ENCODE data around the gene GSDME. TPM values are rescaled to one million over a fixed set of nuclear protein-coding genes. Genes with fewer than 3 reads are reported as not detected.

The GSDME gene
- total RNA-seq, 1 donor from 2014 or later = 27.7 TPM

GRCh38 chr7:24755541-24756407 lies 1.5 kb downstream of the GSDME start:
- Mint-ChIP-seq H3K4me1 (ENCODE audit: low read depth, unreplicated experiment) (peaks cover 23% of the 10 kb centered on the region), H3K27me3 (ENCODE audit: low read depth, unreplicated experiment) (no peaks in the 10 kb centered on the region), H3K9me3 (ENCODE audit: unreplicated experiment) (no peaks in the 10 kb centered on the region), H3K27ac (ENCODE audit: unreplicated experiment) (peak overlapping the region; percentile 63), H3K4me3 (ENCODE audit: unreplicated experiment) (peak overlapping the region; percentile 90), H3K36me3 (ENCODE audit: low read depth, unreplicated experiment) (no peaks in the 10 kb centered on the region)
- TF ChIP-seq CTCF (IDR thresholded peaks at IDR 0.05; ENCODE audit: insufficient read depth, low read depth, low read length) (no peak), EZH2 (IDR thresholded peaks at IDR 0.05; ENCODE audit: insufficient read depth, low read length) (no peak)
- Histone ChIP-seq H3K9ac (ENCODE audit: low read length) (peak overlapping the region; percentile 81), H3K4me1 (ENCODE audit: insufficient read depth, low read length) (peaks cover 26% of the 10 kb centered on the region), H3K27me3 (ENCODE audit: insufficient read depth, low read length) (no peaks in the 10 kb centered on the region), H3K36me3 (ENCODE audit: insufficient read depth, low read length) (no peaks in the 10 kb centered on the region), H3K4me3 (ENCODE audit: insufficient read depth, low read depth, low read length) (no peak overlapping the region), H3K27ac (ENCODE audit: low read depth, low read length) (peak overlapping the region; percentile 15), H3K9me3 (ENCODE audit: insufficient read depth, low read depth, low read length) (no peaks in the 10 kb centered on the region), H3K79me2 (ENCODE audit: insufficient read depth, low read length) (no peaks in the 10 kb centered on the region), H2AFZ (ENCODE audit: low read depth, low read length) (no peak overlapping the region), H4K20me1 (ENCODE audit: insufficient read depth, low read length) (no peaks in the 10 kb centered on the region), H3K4me2 (ENCODE audit: low read length) (peak overlapping the region; percentile 92)
- FAIRE-seq (no peak), DNase-seq (ENCODE audit: low read depth) (peak; percentile 66)

DNA sequence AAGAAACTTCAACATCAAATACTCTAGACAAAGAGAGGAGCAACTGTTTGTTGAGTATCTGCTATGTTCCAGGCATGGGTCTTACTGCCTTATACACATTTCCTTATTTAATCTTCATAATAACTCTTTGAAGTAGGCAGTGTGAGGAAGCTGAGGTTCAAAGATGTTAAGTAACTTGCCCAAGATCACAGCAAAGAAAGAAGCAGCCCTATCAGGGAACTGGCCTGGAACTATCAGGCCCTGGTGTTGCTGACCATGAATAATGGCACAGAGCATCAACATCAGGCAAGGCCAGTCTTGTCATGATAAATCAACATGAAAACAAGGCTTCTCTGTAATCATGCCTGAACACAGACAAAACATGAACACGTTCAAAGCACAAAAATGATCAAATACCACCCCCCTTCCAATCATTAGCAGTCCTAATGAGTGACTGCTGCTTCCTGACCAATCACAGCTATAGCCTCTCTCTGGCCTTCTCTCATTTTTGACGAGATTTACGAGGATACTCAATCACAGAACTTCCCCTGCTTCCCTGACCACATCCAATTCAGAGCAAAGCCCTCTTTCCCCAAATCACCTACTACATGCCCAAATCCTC lies 2.3 kb downstream of the GSDME start:
- DNase-seq (ENCODE audit: low read depth) (no peak), FAIRE-seq (no peak)
- Histone ChIP-seq H3K27ac (ENCODE audit: low read depth, low read length) (no peak overlapping the region), H3K4me2 (ENCODE audit: low read length) (peak overlapping the region; percentile 92), H3K9me3 (ENCODE audit: insufficient read depth, low read depth, low read length) (no peaks in the 10 kb centered on the region), H3K36me3 (ENCODE audit: insufficient read depth, low read length) (no peaks in the 10 kb centered on the region), H3K9ac (ENCODE audit: low read length) (no peak overlapping the region), H2AFZ (ENCODE audit: low read depth, low read length) (no peak overlapping the region), H3K4me3 (ENCODE audit: insufficient read depth, low read depth, low read length) (no peak overlapping the region), H3K79me2 (ENCODE audit: insufficient read depth, low read length) (no peaks in the 10 kb centered on the region), H3K4me1 (ENCODE audit: insufficient read depth, low read length) (peaks cover 26% of the 10 kb centered on the region), H4K20me1 (ENCODE audit: insufficient read depth, low read length) (no peaks in the 10 kb centered on the region), H3K27me3 (ENCODE audit: insufficient read depth, low read length) (no peaks in the 10 kb centered on the region)
- Mint-ChIP-seq H3K36me3 (ENCODE audit: low read depth, unreplicated experiment) (peaks cover under 1% of the 10 kb centered on the region), H3K27ac (ENCODE audit: unreplicated experiment) (peak overlapping the region; percentile 63), H3K27me3 (ENCODE audit: low read depth, unreplicated experiment) (no peaks in the 10 kb centered on the region), H3K4me1 (ENCODE audit: low read depth, unreplicated experiment) (peaks cover 23% of the 10 kb centered on the region), H3K4me3 (ENCODE audit: unreplicated experiment) (peak overlapping the region; percentile 8), H3K9me3 (ENCODE audit: unreplicated experiment) (no peaks in the 10 kb centered on the region)
- TF ChIP-seq CTCF (IDR thresholded peaks at IDR 0.05; ENCODE audit: insufficient read depth, low read depth, low read length) (no peak), EZH2 (IDR thresholded peaks at IDR 0.05; ENCODE audit: insufficient read depth, low read length) (no peak)

Measured in astrocyte (in vitro differentiated cells and primary cell).